ENCODE data around the gene ADAMTS17. TPM values are rescaled to one million over a fixed set of nuclear protein-coding genes. Genes with fewer than 3 reads are reported as not detected.

Gene ADAMTS17
- total RNA-seq, 1 donor from 2014 or later, result 0.06 TPM

- DNase-seq (ENCODE audit: low read depth), result no peak
- H3K4me3 ChIP-seq (ENCODE audit: low read depth, low read length), result no peak overlapping the region
- no peak for TF ChIP-seq CTCF (conservative IDR thresholded peaks at IDR 0.05; ENCODE audit: low read depth, low read length)
Observed at GRCh38 chr15:100330221-100330620, 11.6 kb downstream of the ADAMTS17 start.

DNA sequence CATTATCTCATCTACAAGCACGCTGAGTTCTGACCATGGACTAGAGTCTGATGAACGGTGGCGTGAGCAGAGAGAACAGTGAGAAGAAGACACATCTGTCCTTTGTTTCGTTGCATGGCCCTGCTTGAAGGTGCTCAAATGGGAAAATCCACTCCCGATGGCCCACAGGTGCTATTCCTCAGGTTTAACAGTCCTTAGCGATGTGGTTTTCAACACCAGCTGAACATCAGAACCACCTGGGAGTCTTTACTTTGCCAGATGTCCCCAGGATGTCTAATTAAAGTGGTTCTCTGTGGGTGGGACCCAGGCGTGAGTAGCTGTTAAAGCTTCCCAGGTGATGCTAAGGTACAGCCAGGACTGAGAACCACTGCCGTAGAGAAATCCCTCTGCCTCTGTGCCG lies 13.0 kb downstream of the ADAMTS17 start:
- no peak for TF ChIP-seq CTCF (conservative IDR thresholded peaks at IDR 0.05; ENCODE audit: low read depth, low read length)
- DNase-seq (ENCODE audit: low read depth), result no peak
- H3K4me3 ChIP-seq (ENCODE audit: low read depth, low read length), result no peak overlapping the region

GRCh38 chr15:100318880-100319279 lies 22.9 kb downstream of the ADAMTS17 start:
- H3K4me3 ChIP-seq (ENCODE audit: low read depth, low read length), result no peak overlapping the region
- no peak for DNase-seq (ENCODE audit: low read depth)
- TF ChIP-seq CTCF (conservative IDR thresholded peaks at IDR 0.05; ENCODE audit: low read depth, low read length), result no peak

DNA sequence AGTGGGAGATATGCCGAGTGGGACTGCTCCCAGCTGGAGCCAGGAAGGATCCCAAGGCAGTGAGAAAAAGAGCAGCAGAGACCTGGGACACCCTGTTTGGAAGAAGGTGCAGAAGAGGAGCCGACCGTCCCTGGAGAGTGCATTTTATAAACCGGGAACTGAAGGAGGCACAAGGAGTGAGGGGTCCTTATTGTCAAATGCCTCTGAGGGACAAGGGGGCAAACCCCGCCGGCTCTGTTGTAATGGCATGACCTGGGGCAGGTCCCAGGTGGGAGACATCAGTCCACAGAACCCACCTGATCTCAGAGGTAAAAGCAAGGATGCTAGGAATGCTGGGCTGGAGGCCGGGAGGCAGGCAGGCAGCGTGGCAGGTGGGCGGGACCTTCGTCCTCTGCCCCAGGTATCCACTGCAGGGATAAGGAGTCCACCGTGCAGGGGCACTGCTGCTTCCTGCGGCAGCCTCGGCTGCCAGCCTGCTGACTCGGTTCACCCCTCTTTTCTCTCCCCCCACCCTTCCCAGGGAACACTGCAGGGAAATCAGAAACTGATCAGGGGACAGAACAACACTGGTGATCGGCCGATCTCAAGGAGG lies 26.9 kb downstream of the ADAMTS17 start:
- no peak for DNase-seq (ENCODE audit: low read depth)
- H3K4me3 ChIP-seq (ENCODE audit: low read depth, low read length), result no peak overlapping the region
- no peak for TF ChIP-seq CTCF (conservative IDR thresholded peaks at IDR 0.05; ENCODE audit: low read depth, low read length)

- H3K4me3 ChIP-seq (ENCODE audit: low read depth, low read length), result no peak overlapping the region
- DNase-seq (ENCODE audit: low read depth), result no peak
- TF ChIP-seq CTCF (conservative IDR thresholded peaks at IDR 0.05; ENCODE audit: low read depth, low read length), result no peak
Observed at GRCh38 chr15:100311833-100312476, 29.8 kb downstream of the ADAMTS17 start.

DNA sequence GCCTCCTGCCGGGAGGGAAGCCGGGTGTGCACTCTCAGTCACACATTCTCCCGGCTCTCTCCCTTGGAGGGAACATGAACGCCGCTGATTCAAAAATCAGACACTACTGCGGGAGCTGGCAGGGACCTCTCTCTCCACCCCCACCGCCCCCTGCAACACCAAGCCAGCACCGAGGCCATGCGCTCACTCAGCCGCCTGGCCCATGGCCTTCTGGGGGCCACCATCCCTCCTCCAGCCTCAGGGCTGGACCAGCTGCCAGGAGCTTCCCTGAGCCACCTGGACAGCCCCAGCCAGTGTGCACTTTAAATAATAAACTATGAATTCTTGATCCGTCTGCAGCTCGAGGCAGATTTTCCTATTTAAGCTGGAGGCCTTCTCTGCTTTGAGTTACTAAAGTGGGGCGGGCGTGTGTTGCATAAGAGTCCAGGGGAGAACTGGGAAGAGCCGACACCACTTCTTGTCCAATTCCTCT lies 30.6 kb downstream of the ADAMTS17 start:
- no peak for TF ChIP-seq CTCF (conservative IDR thresholded peaks at IDR 0.05; ENCODE audit: low read depth, low read length)
- no peak overlapping the region for H3K4me3 ChIP-seq (ENCODE audit: low read depth, low read length)
- DNase-seq (ENCODE audit: low read depth), result no peak
